Colonic mucosa (tissue), 4 donors: ENCODE measurements around the gene LMBR1L. TPM values are rescaled to one million over a fixed set of nuclear protein-coding genes. Genes with fewer than 3 reads are reported as not detected.

Experiments
- DNase-seq: peaks from one replicate; pipeline ENCODE4 v3.0.0-alpha.2; 2020
- H3K27ac ChIP-seq: fragments of 200-600 bp; one replicate; pipeline ENCODE4 v1.8.0; 2021
- H3K27me3 ChIP-seq: fragments of 200-600 bp; one replicate; pipeline ENCODE4 v1.8.0; 2021
- H3K36me3 ChIP-seq: fragments of 200-600 bp; one replicate; pipeline ENCODE4 v1.8.0; 2021
- H3K4me1 ChIP-seq: fragments of 200-600 bp; one replicate; pipeline ENCODE4 v1.8.0; 2021; ENCODE audit warnings: mild to moderate bottlenecking
- H3K4me3 ChIP-seq: fragments of 200-600 bp; one replicate; pipeline ENCODE4 v1.8.0; 2021
- H3K9ac ChIP-seq, 2 donors: one replicate each; pipeline ENCODE4 v1.7.0; 2013; ENCODE audit warnings: control low read depth in 2 of 2, low read depth in 2 of 2, low read length in 2 of 2
- H3K9me3 ChIP-seq: fragments of 200-600 bp; one replicate; pipeline ENCODE4 v1.8.0; 2021
- CTCF ChIP-seq: fragments of 200-600 bp; IDR thresholded peaks from one replicate; pipeline ENCODE4 v1.8.0; 2022; ENCODE audit warnings: antibody characterized with exemption, mild to moderate bottlenecking
- intact Hi-C: fragments of 100-400 bp; cut with DNase I; formaldehyde crosslinking; loops from one replicate; pipeline ENCODE4 v1.14.1; 2022
- total RNA-seq, 2 donors: library from RNA; stranded (reverse); fragmentation: NEBNext Ultra II Directional in 1 of 2; extraction: Animal tissue kit (Norgen Biotek cat#: 25700) in 1 of 2; gene quantifications; one replicate each; pipeline ENCODE4 v1.2.1, GENCODE V29; 2021
- donor health status: healthy.
- donor health status: DM: no; HTN: no; CAD: no.
- donor health status: DM: no; HTN: no; CAD: no.

Gene LMBR1L
- total RNA-seq, 2 donors from 2014 or later, result 36.9 to 38.2 TPM

GRCh38 chr12:49059045-49059298, 51.7 kb downstream of the LMBR1L start:
- intact Hi-C loops, result no loop called here
- H3K27ac ChIP-seq, result peak overlapping the region; percentile 94
- H3K9ac ChIP-seq, result peak overlapping the region; percentile 97 to 100
- DNase-seq, result no peak
- H3K27me3 ChIP-seq, result no peaks in the 10 kb centered on the region
- H3K9me3 ChIP-seq, result no peaks in the 10 kb centered on the region
- peak overlapping the region; percentile 91 for H3K4me3 ChIP-seq
- H3K4me1 ChIP-seq, result peaks cover 22% of the 10 kb centered on the region
- no peak for TF ChIP-seq CTCF
- H3K36me3 ChIP-seq, result peaks cover 8% of the 10 kb centered on the region

- DNase-seq, result no peak
- Histone ChIP-seq H3K36me3 (peaks cover 8% of the 10 kb centered on the region), H3K4me1 (peaks cover 22% of the 10 kb centered on the region), H3K9ac (peak overlapping the region; percentile 97 to 100), H3K27ac (peak overlapping the region; percentile 94), H3K4me3 (peak overlapping the region; percentile 91), H3K9me3 (no peaks in the 10 kb centered on the region), H3K27me3 (no peaks in the 10 kb centered on the region)
- TF ChIP-seq CTCF, result no peak
- intact Hi-C loops, result no loop called here
Measured at GRCh38 chr12:49058366-49059044, 52.1 kb downstream of the LMBR1L start.

GRCh38 chr12:49057888-49058287, 52.8 kb downstream of the LMBR1L start:
- Histone ChIP-seq H3K36me3 (peaks cover 10% of the 10 kb centered on the region), H3K27me3 (no peaks in the 10 kb centered on the region), H3K4me1 (peaks cover 22% of the 10 kb centered on the region), H3K9ac (peak overlapping the region; percentile 97 to 100), H3K9me3 (no peaks in the 10 kb centered on the region), H3K4me3 (peak overlapping the region; percentile 91), H3K27ac (peak overlapping the region; percentile 94)
- no peak for TF ChIP-seq CTCF
- intact Hi-C loops, result no loop called here
- peak; percentile 42 for DNase-seq

GRCh38 chr12:49055978-49056754, 54.5 kb downstream of the LMBR1L start:
- peaks cover 12% of the 10 kb centered on the region for H3K36me3 ChIP-seq
- no peak for TF ChIP-seq CTCF
- peak overlapping the region; percentile 25 for H3K27ac ChIP-seq
- no peaks in the 10 kb centered on the region for H3K27me3 ChIP-seq
- H3K9ac ChIP-seq, result peak overlapping the region in 1 of 2 donors; percentile 97
- no peaks in the 10 kb centered on the region for H3K9me3 ChIP-seq
- no peak overlapping the region for H3K4me3 ChIP-seq
- peak; percentile 63 for DNase-seq
- H3K4me1 ChIP-seq, result peaks cover 22% of the 10 kb centered on the region
- intact Hi-C loops, result no loop called here

GRCh38 chr12:49055092-49055491, 55.6 kb downstream of the LMBR1L start:
- Histone ChIP-seq H3K9ac (no peak overlapping the region), H3K9me3 (no peaks in the 10 kb centered on the region), H3K27me3 (no peaks in the 10 kb centered on the region), H3K36me3 (peaks cover 18% of the 10 kb centered on the region), H3K4me3 (no peak overlapping the region), H3K27ac (no peak overlapping the region), H3K4me1 (peaks cover 22% of the 10 kb centered on the region)
- intact Hi-C loops, result no loop called here
- no peak for TF ChIP-seq CTCF
- DNase-seq, result no peak
